SJCRH30 (cell line): ENCODE results near the gene ETV4. TPM values are rescaled to one million over a fixed set of nuclear protein-coding genes. Genes with fewer than 3 reads are reported as not detected.
A peak's percentile ranks its signal among the peaks of the same experiment; 100 is the strongest.

Experiments
- DNase-seq, 2 experiments: peaks; one replicate each; pipeline ENCODE4 v3.0.0-alpha.2; 2015 to 2020
- H3K27ac ChIP-seq: fragments of 250-450 bp; sonication (Bioruptor Pico); 2 replicates; pipeline ENCODE4 v1.5.1; 2020; ENCODE audit warnings: mild to moderate bottlenecking, moderate library complexity
- H3K27me3 ChIP-seq: fragments of 250-450 bp; sonication (Bioruptor Pico); 2 replicates; pipeline ENCODE4 v1.5.1; 2020; ENCODE audit warnings: mild to moderate bottlenecking, moderate library complexity
- H3K36me3 ChIP-seq: fragments of 250-450 bp; sonication (Bioruptor Pico); 2 replicates; pipeline ENCODE4 v1.5.1; 2020; ENCODE audit warnings: mild to moderate bottlenecking, moderate library complexity
- H3K4me1 ChIP-seq: fragments of 250-450 bp; sonication (Bioruptor Pico); 2 replicates; pipeline ENCODE4 v1.5.1; 2020; ENCODE audit warnings: mild to moderate bottlenecking, moderate library complexity
- H3K4me3 ChIP-seq: fragments of 250-450 bp; sonication (Bioruptor Pico); 2 replicates; pipeline ENCODE4 v1.5.1; 2020; ENCODE audit warnings: mild to moderate bottlenecking, moderate library complexity
- H3K9me3 ChIP-seq: fragments of 250-450 bp; sonication (Bioruptor Pico); replicated peaks from 2 replicates; pipeline ENCODE4 v1.5.1; 2020; ENCODE audit warnings: mild to moderate bottlenecking, moderate library complexity
- total RNA-seq: library from RNA; depleted of rRNA; stranded (reverse); fragments of >200 nt; shearing (Covaris generic); gene quantifications from 2 replicates; pipeline ENCODE4 v1.2.3, GENCODE V29; 2014

Gene ETV4
- total RNA-seq, 1 experiment from 2014 or later = 70.0 TPM

DNA sequence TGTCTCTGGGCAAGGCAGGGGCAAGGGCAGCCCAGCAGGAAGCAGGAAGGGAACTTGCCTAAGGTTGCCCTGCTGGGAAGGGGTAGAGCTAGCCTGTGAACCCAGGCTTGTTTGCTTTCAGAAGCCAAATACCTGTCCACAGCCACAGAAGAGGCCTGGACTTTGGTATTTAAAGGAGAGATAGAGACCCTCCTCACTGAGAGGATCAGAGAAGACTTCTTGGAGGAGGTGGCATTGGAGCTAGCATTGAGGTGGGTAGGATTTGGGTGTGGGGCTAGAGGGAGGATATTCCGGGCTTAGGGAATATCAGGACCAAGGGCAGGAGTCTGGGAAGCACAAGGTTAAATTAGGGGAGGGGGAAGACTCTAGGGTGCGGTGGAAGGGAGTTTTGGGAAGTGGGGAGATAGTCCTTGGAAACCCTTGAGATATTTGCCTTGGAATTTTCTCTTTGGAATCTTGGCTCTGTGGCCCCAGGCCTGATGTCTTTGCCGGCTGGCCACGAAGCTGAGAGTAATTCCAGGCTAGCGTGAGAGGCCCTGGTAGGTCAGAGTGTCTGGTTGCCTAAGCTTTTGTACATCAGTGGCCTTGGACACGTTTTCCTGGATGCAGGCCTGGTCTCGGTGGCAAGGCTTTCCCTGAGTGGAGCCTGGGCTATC lies 13.1 kb upstream of the ETV4 start:
- no peaks in the 10 kb centered on the region for H3K36me3 ChIP-seq
- no peak for DNase-seq
- H3K9me3 ChIP-seq = no peaks in the 10 kb centered on the region
- no peaks in the 10 kb centered on the region for H3K4me1 ChIP-seq
- peaks cover 31% of the 10 kb centered on the region for H3K27me3 ChIP-seq
- H3K4me3 ChIP-seq = no peak overlapping the region
- H3K27ac ChIP-seq = no peak overlapping the region

DNA sequence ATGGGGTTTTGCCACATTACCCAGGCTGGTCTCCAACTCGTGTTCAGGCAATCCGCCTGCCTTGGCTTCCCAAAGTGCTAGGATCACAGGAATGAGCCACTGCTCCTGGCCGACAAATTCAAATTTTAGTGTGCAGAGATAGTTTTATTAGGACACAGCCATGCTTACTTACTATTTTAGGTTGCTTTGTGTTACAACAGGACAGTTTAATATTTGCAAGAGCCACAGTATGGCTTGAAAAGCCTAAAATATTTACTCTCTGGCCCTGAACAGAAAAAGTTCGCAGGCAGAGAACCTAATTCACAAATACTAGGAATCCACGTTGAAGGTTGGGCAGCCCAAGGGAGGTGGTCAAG lies 12.6 kb upstream of the ETV4 start:
- Histone ChIP-seq H3K9me3 (no peaks in the 10 kb centered on the region), H3K4me1 (no peaks in the 10 kb centered on the region), H3K36me3 (no peaks in the 10 kb centered on the region), H3K27me3 (peaks cover 31% of the 10 kb centered on the region), H3K4me3 (no peak overlapping the region), H3K27ac (no peak overlapping the region)
- DNase-seq = no peak

DNA sequence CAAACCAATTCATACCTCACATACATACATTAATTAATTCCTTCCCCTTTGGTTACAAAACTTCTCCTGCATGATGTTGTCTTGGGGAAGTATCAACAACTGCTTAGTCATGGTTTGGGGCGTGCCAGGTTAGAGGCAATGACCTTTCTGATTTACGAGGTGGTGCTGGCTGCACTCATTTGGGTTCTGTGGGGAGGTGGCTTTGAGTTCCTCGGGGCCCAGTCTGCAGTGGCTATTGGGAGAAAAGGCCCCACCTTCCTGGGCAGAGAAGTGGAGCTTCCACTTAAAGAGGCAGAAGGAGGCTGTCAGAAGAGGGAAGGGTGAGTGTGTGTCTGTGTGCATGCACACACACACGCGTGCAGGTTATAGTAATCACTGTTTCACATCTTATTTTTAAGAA lies 10.2 kb upstream of the ETV4 start:
- Histone ChIP-seq H3K36me3 (no peaks in the 10 kb centered on the region), H3K9me3 (no peaks in the 10 kb centered on the region), H3K27ac (no peak overlapping the region), H3K4me1 (no peaks in the 10 kb centered on the region), H3K4me3 (no peak overlapping the region), H3K27me3 (peaks cover 20% of the 10 kb centered on the region)
- DNase-seq = no peak

DNA sequence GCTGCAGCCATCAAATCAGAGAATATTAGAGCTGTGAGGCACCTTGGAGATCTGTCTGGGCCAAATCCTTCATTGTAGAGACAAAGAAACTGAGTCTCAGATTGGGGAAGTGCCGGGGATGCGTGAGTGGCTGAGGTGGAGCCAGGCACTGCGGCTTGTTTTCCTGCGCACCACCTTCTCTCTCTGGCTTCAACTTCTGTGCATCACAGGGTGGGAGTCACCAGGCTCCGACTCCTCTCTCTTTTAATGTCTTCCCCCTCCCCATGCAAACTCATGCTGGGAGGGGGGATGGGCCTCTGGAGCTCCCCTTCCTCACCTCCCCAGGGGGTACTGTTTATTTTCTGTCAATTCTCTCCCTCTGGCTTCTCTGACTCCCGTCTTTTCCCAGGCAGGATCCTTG lies 8.7 kb upstream of the ETV4 start:
- Histone ChIP-seq H3K4me3 (no peak overlapping the region), H3K9me3 (no peaks in the 10 kb centered on the region), H3K27me3 (peaks cover 12% of the 10 kb centered on the region), H3K27ac (no peak overlapping the region), H3K4me1 (no peaks in the 10 kb centered on the region), H3K36me3 (no peaks in the 10 kb centered on the region)
- DNase-seq = no peak

DNA sequence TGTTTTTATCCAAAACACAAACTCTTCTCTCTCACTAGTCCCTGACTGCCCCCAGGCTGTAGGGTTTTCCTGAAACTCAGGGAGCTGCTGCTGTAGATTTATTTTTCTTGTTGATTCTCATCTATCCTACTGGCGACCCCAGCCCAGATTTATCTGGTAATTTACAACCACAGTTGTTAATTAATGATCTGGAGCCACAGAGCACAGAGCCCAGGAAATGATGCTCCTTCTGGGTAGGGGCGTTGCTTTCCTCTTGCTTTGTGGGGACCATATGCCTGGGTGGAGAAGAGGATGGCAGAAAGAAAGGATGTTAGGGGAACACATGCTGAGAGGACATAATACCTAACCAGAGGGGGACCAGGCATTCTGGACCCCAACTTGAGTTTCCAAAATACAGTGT lies 7.4 kb upstream of the ETV4 start:
- Histone ChIP-seq H3K36me3 (no peaks in the 10 kb centered on the region), H3K9me3 (no peaks in the 10 kb centered on the region), H3K27ac (no peak overlapping the region), H3K4me1 (no peaks in the 10 kb centered on the region), H3K27me3 (peaks cover 12% of the 10 kb centered on the region; the same call in 1 of the 2 replicates), H3K4me3 (no peak overlapping the region)
- DNase-seq = no peak

DNA sequence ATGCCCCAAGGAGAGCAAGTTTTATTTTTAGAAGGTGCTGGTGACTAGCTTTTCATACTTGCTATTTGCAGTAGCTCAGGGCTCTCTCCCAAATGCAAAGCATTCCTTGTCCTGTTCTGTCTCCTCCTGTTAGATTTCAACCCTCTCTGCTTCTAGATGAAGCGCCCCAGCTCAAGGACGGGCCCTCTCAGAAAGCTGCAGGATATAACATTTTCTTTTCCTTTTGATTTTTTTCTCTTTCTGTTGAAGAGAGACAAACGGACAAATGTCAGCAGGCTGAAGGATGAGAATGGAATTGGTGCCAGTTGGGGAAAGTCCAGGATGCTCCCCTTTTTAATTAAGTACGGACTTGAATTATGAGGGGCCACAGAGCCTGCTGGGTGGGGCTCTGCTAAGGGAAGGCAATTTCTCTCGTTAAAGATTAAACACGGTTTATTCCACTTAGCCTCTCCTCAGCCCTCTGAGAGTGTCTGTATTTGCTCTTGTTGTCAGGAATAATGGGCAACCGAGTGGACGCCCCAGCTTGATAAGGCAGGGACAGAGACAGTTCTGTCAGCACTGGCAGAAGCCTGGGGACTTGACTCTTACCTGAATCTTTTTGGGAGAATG lies 6.2 kb upstream of the ETV4 start:
- no peaks in the 10 kb centered on the region for H3K36me3 ChIP-seq
- H3K9me3 ChIP-seq = no peaks in the 10 kb centered on the region
- H3K4me1 ChIP-seq = no peaks in the 10 kb centered on the region
- H3K27me3 ChIP-seq = peaks cover 12% of the 10 kb centered on the region; the same call in 1 of the 2 replicates
- H3K27ac ChIP-seq = no peak overlapping the region
- DNase-seq = no peak
- no peak overlapping the region for H3K4me3 ChIP-seq

DNA sequence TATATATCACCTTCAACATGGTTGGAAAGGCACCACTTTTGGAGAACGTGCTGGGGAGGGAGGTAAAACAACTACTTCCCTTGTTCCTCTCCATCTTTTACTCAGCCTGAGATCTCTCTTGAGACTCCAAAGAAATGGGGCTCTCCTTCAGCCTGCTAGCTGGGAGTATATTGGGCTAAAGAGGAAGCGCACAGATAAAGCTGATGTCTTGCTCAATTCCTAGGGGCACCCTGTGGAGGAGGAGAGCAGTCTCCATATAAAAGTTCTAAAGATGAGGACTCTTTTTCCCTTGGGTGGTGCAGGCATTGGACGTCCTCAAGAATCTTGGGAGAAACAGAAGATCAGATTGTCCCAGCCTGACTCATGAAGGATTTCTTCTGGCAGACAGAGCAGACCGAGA lies 4.6 kb upstream of the ETV4 start:
- Histone ChIP-seq H3K9me3 (no peaks in the 10 kb centered on the region), H3K27me3 (peaks cover 8% of the 10 kb centered on the region; the same call in 1 of the 2 replicates), H3K4me3 (no peak overlapping the region), H3K27ac (no peak overlapping the region), H3K4me1 (no peaks in the 10 kb centered on the region), H3K36me3 (no peaks in the 10 kb centered on the region)
- DNase-seq = no peak

DNA sequence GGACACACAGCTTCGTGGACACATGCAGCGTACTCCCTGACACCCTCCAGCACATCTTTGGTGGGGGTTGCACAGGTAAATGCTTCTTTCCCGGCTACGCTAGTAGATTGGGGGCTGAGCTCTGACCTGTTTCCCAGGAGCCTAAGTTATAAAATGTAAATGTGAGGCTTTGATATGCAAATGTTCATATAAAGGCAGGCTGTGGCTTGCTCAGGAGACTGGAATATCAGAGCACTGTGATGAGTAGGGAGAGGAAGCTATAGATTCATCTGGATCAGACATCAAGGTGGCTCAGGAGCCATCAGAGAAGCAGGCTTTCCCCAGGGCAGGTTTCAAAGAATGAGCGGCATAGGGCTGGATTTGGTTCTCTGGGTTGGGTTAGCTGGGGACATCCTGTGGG lies 3.4 kb upstream of the ETV4 start:
- Histone ChIP-seq H3K4me3 (no peak overlapping the region), H3K36me3 (no peaks in the 10 kb centered on the region), H3K27ac (no peak overlapping the region), H3K9me3 (no peaks in the 10 kb centered on the region), H3K4me1 (0 out of 2 replicates have a peak, but pooled peaks cover under 1% of the 10 kb centered on the region), H3K27me3 (no peaks in the 10 kb centered on the region)
- no peak for DNase-seq

DNA sequence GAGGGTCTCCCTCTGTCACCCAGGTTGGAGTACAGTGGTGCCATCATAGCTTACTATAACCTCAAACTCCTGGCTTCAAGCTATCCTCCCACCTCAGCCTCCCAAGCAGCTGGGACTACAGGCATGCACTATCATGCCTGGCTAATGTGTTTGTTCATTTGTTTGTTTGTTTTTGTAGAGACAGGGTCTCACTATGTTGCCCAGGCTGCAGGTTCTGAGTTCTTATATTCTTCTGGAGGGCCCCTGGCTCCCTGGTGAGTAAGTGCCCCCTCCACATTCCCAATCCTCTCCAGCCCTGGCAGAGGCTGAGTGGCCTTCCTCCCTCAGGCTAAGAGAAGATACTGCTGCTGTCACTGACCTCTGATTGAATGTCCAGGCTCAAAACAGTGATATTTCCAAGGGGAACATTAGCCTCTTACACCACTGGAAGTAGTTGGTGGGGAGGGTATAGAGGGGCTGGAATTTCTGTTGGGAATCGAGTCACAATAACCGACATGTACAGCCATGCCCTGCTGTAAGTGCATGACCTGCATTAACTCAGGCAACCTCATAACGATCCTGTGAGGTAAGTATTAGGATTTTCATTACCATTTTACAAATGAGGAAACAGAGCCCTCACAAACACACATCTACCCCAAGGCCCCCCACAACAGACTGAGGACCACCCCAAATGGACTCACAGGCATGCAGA lies 2.7 kb upstream of the ETV4 start:
- DNase-seq = no peak
- Histone ChIP-seq H3K27ac (no peak overlapping the region), H3K4me3 (no peak overlapping the region), H3K4me1 (peaks cover 7% of the 10 kb centered on the region), H3K36me3 (no peaks in the 10 kb centered on the region), H3K9me3 (no peaks in the 10 kb centered on the region), H3K27me3 (no peaks in the 10 kb centered on the region)

DNA sequence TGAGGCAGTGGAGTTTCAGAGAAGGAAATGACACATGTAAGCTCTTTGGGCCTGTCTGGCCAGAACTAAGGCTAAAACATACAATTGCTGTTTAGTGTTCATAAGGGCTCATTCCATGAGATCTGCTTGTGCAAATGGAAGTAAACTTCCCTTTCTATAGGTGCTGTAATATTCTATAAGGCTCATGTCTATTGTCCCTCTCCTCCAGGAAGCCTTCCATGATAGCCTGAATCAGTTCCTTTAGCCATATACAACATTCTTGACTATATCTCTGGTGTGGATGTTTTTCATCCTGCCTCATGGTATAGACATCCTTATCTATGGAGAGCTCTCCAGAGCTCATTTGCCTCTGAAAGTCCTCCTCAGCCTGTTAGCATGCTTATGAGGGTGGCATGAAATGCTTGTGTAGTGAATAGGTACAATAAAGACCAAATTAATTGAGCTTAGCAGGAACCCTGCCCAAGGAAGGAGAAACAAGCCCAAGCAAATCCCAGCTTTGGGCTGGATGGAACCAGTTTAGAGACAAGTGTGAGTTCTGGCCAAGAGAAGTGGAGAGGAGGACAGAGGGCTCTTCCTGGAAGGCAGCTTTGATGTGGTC lies 1.6 kb upstream of the ETV4 start:
- peaks cover 14% of the 10 kb centered on the region for H3K4me1 ChIP-seq
- no peak overlapping the region for H3K4me3 ChIP-seq
- no peaks in the 10 kb centered on the region for H3K27me3 ChIP-seq
- no peaks in the 10 kb centered on the region for H3K9me3 ChIP-seq
- no peaks in the 10 kb centered on the region for H3K36me3 ChIP-seq
- H3K27ac ChIP-seq = no peak overlapping the region
- DNase-seq = no peak

DNA sequence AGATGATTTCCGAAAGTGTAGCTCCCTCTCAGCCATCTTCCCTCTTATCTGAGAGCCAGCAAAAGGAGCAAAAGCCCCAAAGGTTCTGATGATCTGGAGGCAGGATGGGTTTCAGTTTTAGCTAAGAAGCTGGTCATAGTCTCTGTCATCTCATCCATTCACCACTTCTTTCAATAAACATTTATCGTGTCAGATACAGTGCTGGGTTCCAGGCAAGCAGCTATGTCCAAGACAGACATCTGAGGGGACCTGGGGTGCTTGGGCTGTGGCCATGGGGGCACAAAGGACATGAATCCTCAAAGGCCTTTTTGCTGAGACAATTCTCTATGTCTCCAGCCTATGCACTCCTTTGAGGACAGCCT lies 1.0 kb upstream of the ETV4 start:
- H3K27me3 ChIP-seq = no peaks in the 10 kb centered on the region
- no peak for DNase-seq
- H3K27ac ChIP-seq = no peak overlapping the region
- H3K4me3 ChIP-seq = no peak overlapping the region
- H3K4me1 ChIP-seq = peaks cover 14% of the 10 kb centered on the region
- H3K36me3 ChIP-seq = no peaks in the 10 kb centered on the region
- no peaks in the 10 kb centered on the region for H3K9me3 ChIP-seq

DNA sequence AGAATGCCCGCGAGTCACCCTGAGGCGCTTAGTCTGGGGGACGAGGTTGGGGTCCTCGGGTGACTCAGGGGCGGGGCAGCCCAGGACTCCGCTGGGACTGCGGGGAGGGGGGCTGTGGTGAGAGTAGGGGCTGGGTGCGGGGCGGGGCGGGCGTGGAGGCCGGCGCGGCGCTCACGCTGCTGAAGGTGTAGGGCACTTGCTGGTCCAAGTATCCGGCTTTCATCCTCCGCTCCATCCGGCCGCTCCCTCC lies 832 bp downstream of the ETV4 start:
- Histone ChIP-seq H3K27ac (peak overlapping the region; percentile 80), H3K4me3 (peak overlapping the region; percentile 75), H3K36me3 (no peaks in the 10 kb centered on the region), H3K4me1 (peaks cover 14% of the 10 kb centered on the region), H3K9me3 (no peaks in the 10 kb centered on the region), H3K27me3 (no peaks in the 10 kb centered on the region)
- DNase-seq = no peak

DNA sequence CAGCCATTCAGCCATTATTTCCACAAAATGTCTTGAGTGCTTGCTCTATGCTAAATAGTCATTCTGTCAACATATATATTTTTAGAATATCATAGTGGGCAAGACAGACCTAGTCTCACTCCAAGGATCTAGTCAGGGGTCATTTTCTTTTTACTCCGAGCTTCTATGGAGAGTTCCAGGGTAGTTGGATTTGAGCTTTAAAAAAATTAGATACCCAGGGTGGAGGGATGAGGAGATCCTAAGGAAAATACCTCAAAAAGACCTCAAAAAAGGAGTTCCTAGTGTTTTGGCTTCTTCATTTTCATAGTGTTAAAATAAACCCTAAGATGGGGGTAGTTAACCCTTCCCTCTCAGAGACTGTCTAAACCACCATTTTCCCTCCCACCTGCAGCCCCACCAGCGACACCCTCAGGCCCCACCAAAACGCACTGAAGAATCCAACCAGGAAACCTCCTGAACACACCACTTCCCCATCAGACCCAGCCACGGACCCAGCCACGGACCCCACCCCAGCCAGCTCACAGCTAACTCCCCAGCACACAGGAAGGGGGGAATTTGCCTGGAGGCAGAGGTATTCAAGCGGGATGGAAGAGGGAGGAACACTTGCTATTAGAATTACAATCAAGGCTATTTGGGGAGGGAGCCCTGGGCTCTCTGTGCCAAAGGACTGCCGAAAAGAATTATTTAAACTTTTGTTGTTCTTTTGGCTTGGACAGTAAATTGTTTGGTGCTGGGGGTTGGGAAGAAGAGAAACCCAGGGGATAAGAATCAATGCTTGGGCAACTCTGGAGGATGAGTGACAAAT lies 2.2 kb downstream of the ETV4 start:
- peak overlapping the region; percentile 75 for H3K4me3 ChIP-seq
- DNase-seq = no peak
- no peaks in the 10 kb centered on the region for H3K36me3 ChIP-seq
- no peak overlapping the region; the same call in 1 of the 2 replicates for H3K27ac ChIP-seq
- no peaks in the 10 kb centered on the region for H3K27me3 ChIP-seq
- no peaks in the 10 kb centered on the region for H3K9me3 ChIP-seq
- peaks cover 14% of the 10 kb centered on the region for H3K4me1 ChIP-seq

DNA sequence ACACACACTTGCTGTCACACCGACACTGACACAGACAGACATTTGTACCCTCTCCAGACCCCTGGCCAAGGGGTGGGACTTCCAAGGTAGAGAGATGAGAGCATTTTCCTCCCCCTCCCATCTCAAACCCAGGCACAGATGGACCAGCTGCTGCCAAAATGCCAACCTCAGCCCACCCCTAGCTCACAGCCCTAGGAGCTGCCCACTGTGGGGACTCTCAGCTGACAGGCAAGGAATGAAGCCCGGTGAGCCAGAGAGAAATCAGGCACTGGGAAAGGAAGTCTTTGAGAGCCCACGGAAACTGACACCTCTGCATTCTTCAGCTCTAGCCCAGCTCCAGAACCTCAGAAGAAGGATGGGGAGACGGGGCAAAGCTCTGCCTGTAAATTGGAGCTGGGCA lies 2.8 kb downstream of the ETV4 start:
- Histone ChIP-seq H3K27me3 (no peaks in the 10 kb centered on the region), H3K4me1 (peaks cover 14% of the 10 kb centered on the region), H3K27ac (no peak overlapping the region), H3K4me3 (no peak overlapping the region), H3K36me3 (no peaks in the 10 kb centered on the region), H3K9me3 (no peaks in the 10 kb centered on the region)
- DNase-seq = peak; percentile 26 to 48

DNA sequence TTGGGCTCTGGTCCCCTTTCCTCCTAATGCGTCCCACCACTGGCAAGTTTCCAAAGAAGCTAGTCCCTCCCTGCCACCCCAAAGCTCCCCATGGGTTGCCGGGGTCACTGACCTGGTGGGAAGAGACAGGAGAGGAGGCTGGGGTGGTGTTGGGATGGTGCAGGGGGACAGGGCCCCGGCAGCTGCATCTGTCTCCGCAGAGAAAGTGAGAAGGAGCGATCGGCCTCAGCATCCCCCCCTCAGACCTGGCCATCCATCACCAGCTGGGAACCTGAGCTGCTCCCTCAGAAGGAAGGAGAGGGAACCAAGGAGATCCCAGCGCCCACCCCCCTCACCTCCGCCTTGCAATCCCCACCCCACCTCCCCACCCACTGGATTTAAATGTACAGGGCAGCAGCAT lies 3.3 kb downstream of the ETV4 start:
- peaks cover 14% of the 10 kb centered on the region for H3K4me1 ChIP-seq
- H3K27me3 ChIP-seq = no peaks in the 10 kb centered on the region
- no peak for DNase-seq
- no peaks in the 10 kb centered on the region for H3K9me3 ChIP-seq
- no peaks in the 10 kb centered on the region for H3K36me3 ChIP-seq
- H3K4me3 ChIP-seq = no peak overlapping the region
- no peak overlapping the region for H3K27ac ChIP-seq
